Body of pancreas (tissue), 4 donors: ENCODE data around the gene CCDC148.

Experiments used
- CTCF ChIP-seq, 7 experiments: fragments of 450-650 bp in 4 of 7; fragments of 200-600 bp in 3 of 7; sonication (generic) in 3 of 7; IDR thresholded peaks; one replicate each; pipeline ENCODE4 v1.5.1; 2016 to 2019; ENCODE audit warnings: antibody characterized with exemption in 7 of 7
- POLR2A ChIP-seq, 3 donors: fragments of 450-650 bp; IDR thresholded peaks; one replicate each; pipeline ENCODE4 v1.6.1; 2016; ENCODE audit warnings: antibody characterized with exemption in 3 of 3, mild to moderate bottlenecking in 2 of 3

GRCh38 chr2:158505448-158505934, 48.9 kb upstream of the CCDC148 start:
- no peak for TF ChIP-seq CTCF (IDR thresholded peaks at IDR 0.05)
- TF ChIP-seq POLR2A (IDR thresholded peaks at IDR 0.05): no peak
